ENCODE data around the gene BTBD18. TPM values are rescaled to one million over a fixed set of nuclear protein-coding genes. Genes with fewer than 3 reads are reported as not detected.

Gene BTBD18
- total RNA-seq, 2 donors from 2014 or later: not detected

Other genes starting within 250 kb of the BTBD18 start
- 10 to 100 TPM in 1 of 2 donors, 1 to 10 TPM in 1; 9.1 to 20.0 TPM for gene SLC43A1, start 236.1 kb downstream of the BTBD18 start, total RNA-seq
- gene TIMM10, start 221.1 kb downstream of the BTBD18 start, total RNA-seq: 100 to 1,000 TPM in 1 of 2 donors, 10 to 100 TPM in 1; 56.4 to 125 TPM
- not detected for gene SMTNL1, start 214.2 kb downstream of the BTBD18 start, total RNA-seq
- 100 to 1,000 TPM in 1 of 2 donors, 10 to 100 TPM in 1; 69.2 to 110 TPM for gene UBE2L6, start 184.1 kb downstream of the BTBD18 start, total RNA-seq
- gene SERPING1, start 154.1 kb downstream of the BTBD18 start, total RNA-seq: not detected
- 1 to 10 TPM in 1 of 2 donors, not detected in 1; 1.5 TPM for gene YPEL4, start 101.9 kb downstream of the BTBD18 start, total RNA-seq
- gene CLP1, start 94.1 kb downstream of the BTBD18 start, total RNA-seq: 10 to 100 TPM; 16.6 to 24.1 TPM
- 10 to 100 TPM; 58.2 to 79.9 TPM for gene ZDHHC5, start 83.7 kb downstream of the BTBD18 start, total RNA-seq
- gene MED19, start 39.6 kb downstream of the BTBD18 start, total RNA-seq: 10 to 100 TPM; 10.9 to 12.3 TPM
- 10 to 100 TPM; 40.3 to 75.7 TPM for gene TMX2, start 39.2 kb downstream of the BTBD18 start, total RNA-seq
- gene SELENOH, start 10.3 kb downstream of the BTBD18 start, total RNA-seq: 100 to 1,000 TPM; 149 to 175 TPM
- gene CTNND1, start 10.0 kb upstream of the BTBD18 start, total RNA-seq: 10 to 100 TPM in 1 of 2 donors, 1 to 10 TPM in 1; 4.6 to 12.5 TPM